Upper lobe of right lung (tissue), 1 donor: ENCODE measurements around the gene DUSP21. TPM values are rescaled to one million over a fixed set of nuclear protein-coding genes. Genes with fewer than 3 reads are reported as not detected.

Experiments
- ATAC-seq: fragments of 200-7000 bp; cut with Tn5 transposase; one replicate; pipeline ENCODE4 v1.9.1; 2020; ENCODE audit warnings: mild to moderate bottlenecking, moderate library complexity
- DNase-seq: peaks from one replicate; pipeline ENCODE4 v3.0.0-alpha.2; 2020
- H3K27ac ChIP-seq: fragments of 200-600 bp; one replicate; pipeline ENCODE4 v1.8.0; 2022
- H3K27me3 ChIP-seq: fragments of 200-600 bp; one replicate; pipeline ENCODE4 v1.8.0; 2022; ENCODE audit warnings: mild to moderate bottlenecking
- H3K36me3 ChIP-seq: fragments of 200-600 bp; one replicate; pipeline ENCODE4 v1.8.0; 2022
- H3K4me1 ChIP-seq: fragments of 200-600 bp; one replicate; pipeline ENCODE4 v1.8.0; 2022
- H3K4me3 ChIP-seq: fragments of 200-600 bp; one replicate; pipeline ENCODE4 v1.8.0; 2022; ENCODE audit warnings: mild to moderate bottlenecking
- H3K9me3 ChIP-seq: fragments of 200-600 bp; one replicate; pipeline ENCODE4 v1.8.0; 2022
- intact Hi-C: fragments of 100-400 bp; cut with DNase I; formaldehyde crosslinking; loops from one replicate; pipeline ENCODE4 v1.11.0; 2022
- total RNA-seq: library from RNA; stranded (reverse); fragmentation: NEBNext Ultra II Directional; extraction: Animal tissue kit (Norgen Biotek cat#: 25700); gene quantifications from one replicate; pipeline ENCODE4 v1.2.1, GENCODE V29; 2021
- TF ChIP-seq, protein P1 (sequence below): fragments of 200-600 bp; IDR thresholded peaks from one replicate; pipeline ENCODE4 v1.8.0; 2022; ENCODE audit warnings: antibody characterized with exemption
- donor health status: DM: no; HTN: yes; CAD: no; lungs with severe emphysema.

DUSP21 gene
- total RNA-seq, 1 donor from 2014 or later, result not detected

DNA sequence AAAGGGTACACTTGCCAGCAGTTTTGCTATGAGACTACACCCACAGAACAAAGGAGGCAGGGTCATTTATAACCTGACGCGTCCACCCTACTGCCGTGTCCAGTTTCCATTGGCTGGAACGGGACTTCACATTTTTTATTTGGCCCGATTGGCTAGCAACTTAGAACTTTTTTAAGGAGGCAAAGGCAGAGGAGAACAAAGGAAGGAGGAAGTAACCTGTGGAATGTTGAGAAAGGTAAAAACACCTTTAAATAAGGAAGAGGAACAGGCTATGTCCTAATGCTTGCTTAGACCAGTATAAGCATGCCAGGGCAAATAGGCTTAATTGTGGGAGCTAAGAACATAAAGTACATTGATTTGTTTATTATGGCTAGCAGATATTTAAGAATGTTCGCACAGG lies 47.8 kb downstream of the DUSP21 start:
- Histone ChIP-seq H3K4me3 (no peak overlapping the region), H3K36me3 (no peaks in the 10 kb centered on the region), H3K27ac (no peak overlapping the region), H3K4me1 (no peaks in the 10 kb centered on the region), H3K9me3 (no peaks in the 10 kb centered on the region), H3K27me3 (no peaks in the 10 kb centered on the region)
- DNase-seq (no peak), ATAC-seq (no peak)
- intact Hi-C loops, result no loop called here
- TF ChIP-seq, protein P1, sequence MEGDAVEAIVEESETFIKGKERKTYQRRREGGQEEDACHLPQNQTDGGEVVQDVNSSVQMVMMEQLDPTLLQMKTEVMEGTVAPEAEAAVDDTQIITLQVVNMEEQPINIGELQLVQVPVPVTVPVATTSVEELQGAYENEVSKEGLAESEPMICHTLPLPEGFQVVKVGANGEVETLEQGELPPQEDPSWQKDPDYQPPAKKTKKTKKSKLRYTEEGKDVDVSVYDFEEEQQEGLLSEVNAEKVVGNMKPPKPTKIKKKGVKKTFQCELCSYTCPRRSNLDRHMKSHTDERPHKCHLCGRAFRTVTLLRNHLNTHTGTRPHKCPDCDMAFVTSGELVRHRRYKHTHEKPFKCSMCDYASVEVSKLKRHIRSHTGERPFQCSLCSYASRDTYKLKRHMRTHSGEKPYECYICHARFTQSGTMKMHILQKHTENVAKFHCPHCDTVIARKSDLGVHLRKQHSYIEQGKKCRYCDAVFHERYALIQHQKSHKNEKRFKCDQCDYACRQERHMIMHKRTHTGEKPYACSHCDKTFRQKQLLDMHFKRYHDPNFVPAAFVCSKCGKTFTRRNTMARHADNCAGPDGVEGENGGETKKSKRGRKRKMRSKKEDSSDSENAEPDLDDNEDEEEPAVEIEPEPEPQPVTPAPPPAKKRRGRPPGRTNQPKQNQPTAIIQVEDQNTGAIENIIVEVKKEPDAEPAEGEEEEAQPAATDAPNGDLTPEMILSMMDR, result no peak

Other genes starting within 250 kb of the DUSP21 start
- gene KDM6A, start 29.2 kb downstream of the DUSP21 start, total RNA-seq, result 24.7 TPM